GM12801 (cell line): ENCODE data around the gene PDE1C.

Experiments used
- TF ChIP-seq, protein P1 (sequence below): IDR thresholded peaks from one replicate; pipeline ENCODE4 v1.5.1; 2011; ENCODE audit warnings: control low read depth; ENCODE audit not compliant: insufficient read length; ENCODE audit errors: extremely low read depth

Gene PDE1C

DNA sequence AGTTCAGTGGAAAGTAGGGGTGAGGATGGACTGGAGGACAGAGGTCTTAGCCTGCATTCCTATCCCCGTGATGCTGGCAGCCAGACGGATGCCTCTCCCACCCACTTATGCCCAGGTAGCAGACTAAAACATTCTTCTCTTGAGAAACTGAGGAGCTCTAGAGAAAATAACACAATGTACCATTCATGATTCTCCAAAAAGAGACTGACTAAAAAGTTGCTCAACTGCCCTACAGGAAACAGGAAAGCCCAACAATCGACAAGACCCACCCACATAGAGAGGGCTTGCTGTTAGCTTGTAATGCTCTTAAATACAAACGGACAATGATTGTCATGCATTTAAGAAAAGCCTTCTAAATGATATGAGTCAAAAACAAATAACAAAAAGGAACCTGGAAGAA is 33.2 kb upstream of the PDE1C start:
- TF ChIP-seq, protein P1, sequence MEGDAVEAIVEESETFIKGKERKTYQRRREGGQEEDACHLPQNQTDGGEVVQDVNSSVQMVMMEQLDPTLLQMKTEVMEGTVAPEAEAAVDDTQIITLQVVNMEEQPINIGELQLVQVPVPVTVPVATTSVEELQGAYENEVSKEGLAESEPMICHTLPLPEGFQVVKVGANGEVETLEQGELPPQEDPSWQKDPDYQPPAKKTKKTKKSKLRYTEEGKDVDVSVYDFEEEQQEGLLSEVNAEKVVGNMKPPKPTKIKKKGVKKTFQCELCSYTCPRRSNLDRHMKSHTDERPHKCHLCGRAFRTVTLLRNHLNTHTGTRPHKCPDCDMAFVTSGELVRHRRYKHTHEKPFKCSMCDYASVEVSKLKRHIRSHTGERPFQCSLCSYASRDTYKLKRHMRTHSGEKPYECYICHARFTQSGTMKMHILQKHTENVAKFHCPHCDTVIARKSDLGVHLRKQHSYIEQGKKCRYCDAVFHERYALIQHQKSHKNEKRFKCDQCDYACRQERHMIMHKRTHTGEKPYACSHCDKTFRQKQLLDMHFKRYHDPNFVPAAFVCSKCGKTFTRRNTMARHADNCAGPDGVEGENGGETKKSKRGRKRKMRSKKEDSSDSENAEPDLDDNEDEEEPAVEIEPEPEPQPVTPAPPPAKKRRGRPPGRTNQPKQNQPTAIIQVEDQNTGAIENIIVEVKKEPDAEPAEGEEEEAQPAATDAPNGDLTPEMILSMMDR = no peak

DNA sequence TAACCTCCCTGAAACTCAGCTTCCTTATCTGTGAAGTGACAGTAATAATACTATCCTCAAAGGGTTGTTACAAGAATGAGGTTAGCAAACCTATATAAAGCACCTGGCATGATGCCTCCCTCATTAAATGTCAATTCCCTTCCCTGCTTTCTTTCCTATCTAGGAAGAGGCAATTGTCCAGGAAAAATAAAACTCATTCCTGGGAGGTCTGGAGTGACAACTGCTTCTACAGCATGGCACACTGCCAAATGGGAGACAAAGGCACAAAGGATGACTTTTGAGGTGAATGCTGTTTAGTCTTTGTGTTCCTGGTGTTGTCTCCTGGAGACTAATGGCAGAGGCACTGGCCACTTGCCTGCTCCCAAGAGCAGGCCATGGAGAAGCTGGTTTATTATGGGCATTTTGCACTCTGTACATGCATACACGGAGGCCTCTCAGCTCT is 32.2 kb upstream of the PDE1C start:
- TF ChIP-seq, protein P1 = no peak

DNA sequence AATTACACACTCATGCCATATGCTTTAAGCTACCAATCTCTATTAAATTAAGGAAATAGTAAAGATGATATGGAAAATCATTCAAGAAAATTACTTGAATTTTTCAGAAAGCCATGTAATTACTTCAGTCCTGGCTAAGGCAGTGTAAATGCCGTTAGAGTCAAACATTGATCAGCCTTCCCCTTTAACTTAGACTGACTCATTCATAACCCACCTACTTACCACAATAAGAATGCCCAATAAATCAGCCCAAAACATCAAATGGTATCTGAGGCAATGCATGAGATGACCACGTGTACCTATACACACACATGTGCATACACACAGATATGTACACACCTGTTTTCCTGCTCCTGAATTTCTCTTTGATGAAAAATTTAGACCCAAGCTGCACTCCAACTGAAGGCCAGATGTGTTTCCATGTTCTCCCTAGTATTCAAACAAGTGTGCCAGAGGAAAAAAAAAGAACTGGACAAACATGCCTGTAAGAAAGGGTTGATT is 30.2 kb upstream of the PDE1C start:
- TF ChIP-seq, protein P1 = no peak

DNA sequence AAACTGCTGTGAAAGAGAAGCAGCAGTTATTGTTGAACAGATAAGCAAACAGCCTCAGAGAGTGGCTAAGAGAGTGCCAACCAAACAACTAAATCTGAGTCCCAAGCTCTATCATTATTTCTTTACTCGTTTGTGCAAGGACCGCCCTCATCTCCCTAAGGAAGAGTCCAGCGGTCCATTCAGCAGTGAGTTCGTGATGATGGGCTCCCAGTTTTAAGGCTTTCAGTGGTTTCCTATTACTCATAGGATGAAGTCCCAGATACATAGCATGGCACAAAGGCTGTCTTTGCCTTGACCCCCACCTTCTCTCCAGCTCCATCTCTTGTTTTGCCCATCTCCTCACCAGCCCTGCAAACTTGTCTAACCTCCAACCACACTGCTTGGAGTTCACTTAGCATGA is 24.3 kb upstream of the PDE1C start:
- TF ChIP-seq, protein P1 = no peak

DNA sequence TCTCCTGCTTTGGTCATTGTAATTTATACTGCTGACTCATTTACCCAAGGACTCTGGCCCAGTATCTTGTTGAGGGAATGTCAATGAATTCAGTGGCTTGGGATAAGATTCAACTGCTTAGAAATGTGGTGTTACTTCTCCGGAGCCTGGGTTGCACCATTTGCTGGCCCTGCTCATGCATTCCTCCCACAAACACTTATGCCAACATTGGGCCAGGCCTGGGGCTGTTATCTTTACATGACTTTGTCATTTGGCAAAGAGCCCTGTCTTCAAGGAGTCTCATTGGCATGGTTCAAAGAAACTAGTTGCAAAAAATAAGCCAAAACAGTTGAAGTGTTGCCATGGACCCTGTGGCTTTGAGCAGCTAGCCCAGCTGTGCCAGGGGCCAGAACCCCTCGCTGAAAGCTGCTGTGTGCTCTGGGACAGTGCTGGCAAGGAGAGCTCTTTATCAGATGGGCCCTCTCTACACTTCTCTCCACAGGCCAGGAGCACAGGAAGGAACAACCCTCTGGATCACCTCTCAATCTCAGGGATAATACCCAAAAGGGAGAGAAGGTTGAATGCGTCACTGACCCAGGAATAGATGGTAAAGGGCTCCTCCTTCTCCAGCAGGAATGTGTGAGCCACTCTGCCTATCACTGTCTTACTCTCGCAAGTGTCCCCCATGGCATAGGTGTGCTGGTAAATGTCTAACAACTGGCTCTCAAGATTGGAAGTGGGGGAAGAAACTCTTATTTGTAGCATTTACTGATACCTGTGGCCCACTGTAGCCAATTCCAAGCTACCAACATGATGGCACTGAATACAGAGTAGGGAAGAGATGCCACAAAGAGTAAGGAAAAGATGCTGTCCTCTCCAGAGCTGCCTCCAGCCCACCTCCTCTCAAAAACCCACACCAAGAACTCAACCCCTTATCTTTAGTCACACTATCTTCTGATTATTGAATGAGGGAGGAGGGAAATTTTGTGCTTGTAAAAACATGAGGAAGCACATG is 23.5 kb upstream of the PDE1C start:
- TF ChIP-seq, protein P1 = no peak

DNA sequence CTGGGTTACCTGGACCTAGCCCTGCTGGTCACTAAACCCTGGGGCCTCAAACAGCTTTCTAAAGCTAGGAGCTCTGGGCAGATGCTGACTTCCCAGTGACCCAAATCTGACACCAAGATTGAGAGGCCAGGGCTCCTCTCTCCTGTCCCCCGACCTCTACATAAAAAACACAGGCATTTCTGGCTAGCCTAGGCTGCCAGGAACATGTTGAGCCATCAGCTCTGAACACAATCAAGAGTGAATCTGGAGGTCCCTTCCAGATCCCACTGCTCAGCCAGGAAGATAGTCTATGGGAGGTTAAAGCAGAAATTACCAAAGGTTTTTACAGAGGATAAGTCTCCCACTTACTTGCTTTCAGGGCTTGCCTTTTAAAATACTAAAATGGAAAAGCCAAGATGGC is 22.1 kb upstream of the PDE1C start:
- TF ChIP-seq, protein P1 = no peak

DNA sequence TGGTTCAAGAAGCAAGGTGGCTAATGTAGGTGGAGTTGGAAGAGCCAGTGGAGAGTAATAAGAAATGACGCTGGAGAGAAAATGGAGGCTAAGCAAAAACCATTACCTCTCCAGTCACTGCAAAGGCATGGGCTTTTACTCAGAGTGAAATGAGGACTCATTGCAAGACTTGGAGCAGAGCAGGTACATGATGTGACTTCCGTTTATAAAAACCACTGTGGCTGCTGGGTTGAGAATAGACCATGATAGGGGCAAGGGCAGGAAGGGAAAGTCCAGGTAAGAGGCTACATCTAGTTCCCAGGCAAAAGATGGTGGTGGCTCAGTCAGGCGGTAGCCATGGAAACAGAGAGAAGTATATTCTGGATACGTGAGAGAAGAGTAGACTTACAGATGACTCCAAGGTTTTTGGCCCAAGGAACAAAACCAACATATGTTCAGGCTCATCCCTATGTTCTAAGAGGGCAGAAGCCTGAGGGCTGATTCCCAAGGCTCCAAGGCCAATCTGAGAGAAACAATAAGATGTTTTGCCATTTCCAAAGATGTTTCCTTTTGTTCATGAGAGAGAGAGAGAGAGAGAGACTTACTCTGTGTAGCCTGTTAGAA is 21.5 kb upstream of the PDE1C start:
- TF ChIP-seq, protein P1 = no peak
